ENCODE results near the gene TRAK2.
"Not testable (repeated sequence)": the region's sequence is repeated elsewhere in the genome, so short reads cannot be mapped to it uniquely, and the experiment has no call there.

GRCh38 chr2:201429835-201430234 is 21.4 kb downstream of the TRAK2 start:
- TF ChIP-seq POLR2A (IDR thresholded peaks at IDR 0.05; ENCODE audit: low read length); GATA1 (IDR thresholded peaks at IDR 0.05; ENCODE audit: low read depth, low read length): not testable (repeated sequence)

Measured in erythroblast (primary cell).